ENCODE data around the gene HHAT.

- TF ChIP-seq POLR2A (IDR thresholded peaks at IDR 0.05) (no peak), CTCF (IDR thresholded peaks at IDR 0.05) (no peak)
Observed at GRCh38 chr1:210437111-210437510, 108.4 kb downstream of the HHAT start.

Measured in vagina (tissue), 2 donors.